Measurements from ENCODE around the gene SPTSSA. TPM values are rescaled to one million over a fixed set of nuclear protein-coding genes. Genes with fewer than 3 reads are reported as not detected.
"Not testable (repeated sequence)": the region's sequence is repeated elsewhere in the genome, so short reads cannot be mapped to it uniquely, and the experiment has no call there.

SPTSSA gene
- total RNA-seq, 1 donor from 2014 or later = 17.4 TPM

DNA sequence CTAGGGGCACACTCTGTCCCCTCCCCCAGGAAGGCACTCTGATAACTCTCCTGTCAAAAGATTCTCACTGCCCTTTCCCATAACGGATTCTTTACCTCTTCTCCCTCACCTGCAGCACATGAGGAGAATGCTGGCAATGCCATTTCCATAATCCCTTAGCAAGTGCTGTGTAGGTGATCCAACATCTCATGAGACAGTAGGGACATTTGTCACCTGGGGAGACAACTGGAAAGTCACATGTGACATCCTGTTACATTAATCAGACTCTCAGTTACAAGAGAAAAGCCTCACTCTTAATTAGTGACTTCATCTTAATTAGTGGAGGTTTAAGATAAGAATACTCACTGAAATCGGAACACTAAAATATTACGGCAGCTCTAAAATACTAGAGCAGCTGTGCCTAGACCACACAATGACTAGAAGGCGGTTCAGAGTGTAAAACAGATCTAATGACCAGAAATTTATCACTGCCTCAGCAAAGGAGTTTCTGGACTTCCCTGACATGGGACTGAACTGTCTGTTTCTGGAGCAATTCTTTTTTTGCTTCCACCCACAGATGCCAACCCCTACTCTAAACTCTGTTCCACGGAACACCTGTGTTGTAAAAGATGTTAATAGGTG lies 75.1 kb downstream of the SPTSSA start:
- H3K36me3 Mint-ChIP-seq (ENCODE audit: insufficient read depth) = no peaks in the 10 kb centered on the region
- H3K27ac Mint-ChIP-seq = no peak overlapping the region

GRCh38 chr14:34385881-34386280 lies 76.2 kb downstream of the SPTSSA start:
- H3K9me3 Mint-ChIP-seq (ENCODE audit: low read depth); H3K36me3 Mint-ChIP-seq (ENCODE audit: insufficient read depth); H3K4me3 Mint-ChIP-seq (ENCODE audit: low read depth); DNase-seq (ENCODE audit: low spot score, unreplicated experiment); H3K4me1 Mint-ChIP-seq (ENCODE audit: low read depth); H3K27me3 Mint-ChIP-seq; H3K27ac Mint-ChIP-seq: not testable (repeated sequence)

More for the DNA sequence above, 75.1 kb downstream of the SPTSSA start:
- DNase-seq (ENCODE audit: low spot score, unreplicated experiment) = no peak
- TF ChIP-seq, protein P1, sequence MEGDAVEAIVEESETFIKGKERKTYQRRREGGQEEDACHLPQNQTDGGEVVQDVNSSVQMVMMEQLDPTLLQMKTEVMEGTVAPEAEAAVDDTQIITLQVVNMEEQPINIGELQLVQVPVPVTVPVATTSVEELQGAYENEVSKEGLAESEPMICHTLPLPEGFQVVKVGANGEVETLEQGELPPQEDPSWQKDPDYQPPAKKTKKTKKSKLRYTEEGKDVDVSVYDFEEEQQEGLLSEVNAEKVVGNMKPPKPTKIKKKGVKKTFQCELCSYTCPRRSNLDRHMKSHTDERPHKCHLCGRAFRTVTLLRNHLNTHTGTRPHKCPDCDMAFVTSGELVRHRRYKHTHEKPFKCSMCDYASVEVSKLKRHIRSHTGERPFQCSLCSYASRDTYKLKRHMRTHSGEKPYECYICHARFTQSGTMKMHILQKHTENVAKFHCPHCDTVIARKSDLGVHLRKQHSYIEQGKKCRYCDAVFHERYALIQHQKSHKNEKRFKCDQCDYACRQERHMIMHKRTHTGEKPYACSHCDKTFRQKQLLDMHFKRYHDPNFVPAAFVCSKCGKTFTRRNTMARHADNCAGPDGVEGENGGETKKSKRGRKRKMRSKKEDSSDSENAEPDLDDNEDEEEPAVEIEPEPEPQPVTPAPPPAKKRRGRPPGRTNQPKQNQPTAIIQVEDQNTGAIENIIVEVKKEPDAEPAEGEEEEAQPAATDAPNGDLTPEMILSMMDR (IDR thresholded peaks at IDR 0.05; ENCODE audit: unreplicated experiment) = no peak
- Mint-ChIP-seq H3K4me3 (ENCODE audit: low read depth) (no peak overlapping the region), H3K4me1 (ENCODE audit: low read depth) (no peaks in the 10 kb centered on the region), H3K9me3 (ENCODE audit: low read depth) (peaks cover 4% of the 10 kb centered on the region), H3K27me3 (no peaks in the 10 kb centered on the region)

DNA sequence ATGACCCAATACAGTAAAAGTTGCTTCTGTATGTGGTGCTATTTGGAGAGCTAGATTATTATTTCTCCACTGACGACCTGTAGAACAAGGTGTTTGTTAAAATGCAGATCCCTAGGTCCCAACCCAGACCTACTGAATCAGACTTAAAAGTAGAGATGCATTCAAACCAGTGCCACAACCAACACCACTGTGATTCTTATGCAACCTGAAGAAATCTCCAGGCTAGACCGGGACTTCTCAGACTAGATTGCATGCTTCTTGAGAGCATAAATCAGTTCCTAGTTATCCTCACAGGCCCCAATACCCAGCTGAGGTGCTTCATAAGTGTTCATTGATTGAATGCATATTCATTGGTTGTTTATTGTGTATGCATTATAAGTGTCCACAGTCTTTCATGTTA lies 78.2 kb downstream of the SPTSSA start:
- H3K4me1 Mint-ChIP-seq (ENCODE audit: low read depth) = peaks cover 8% of the 10 kb centered on the region
- DNase-seq (ENCODE audit: low spot score, unreplicated experiment) = no peak
- H3K27me3 Mint-ChIP-seq = no peaks in the 10 kb centered on the region
- H3K4me3 Mint-ChIP-seq (ENCODE audit: low read depth) = no peak overlapping the region
- no peak overlapping the region for H3K27ac Mint-ChIP-seq
- TF ChIP-seq, protein P1 (IDR thresholded peaks at IDR 0.05; ENCODE audit: unreplicated experiment) = no peak
- H3K9me3 Mint-ChIP-seq (ENCODE audit: low read depth) = no peaks in the 10 kb centered on the region
- H3K36me3 Mint-ChIP-seq (ENCODE audit: insufficient read depth) = no peaks in the 10 kb centered on the region

Other genes starting within 250 kb of the SPTSSA start
- 36.2 and 39.8 TPM in 2 replicates for gene EAPP, start 77.5 kb upstream of the SPTSSA start, total RNA-seq
- gene SNX6, start 167.9 kb upstream of the SPTSSA start, total RNA-seq = 73.4 and 79.5 TPM in 2 replicates

All from progenitor cell of endocrine pancreas (in vitro differentiated cells).